ENCODE data around the gene PPARG. TPM values are rescaled to one million over a fixed set of nuclear protein-coding genes. Genes with fewer than 3 reads are reported as not detected.

The PPARG gene
- total and polyA plus RNA-seq, 2 of the 8 experiments (the other 6 are each of a cell fraction or from before 2014, with no cell fraction given), result 0.06 TPM; not detected in 1

DNA sequence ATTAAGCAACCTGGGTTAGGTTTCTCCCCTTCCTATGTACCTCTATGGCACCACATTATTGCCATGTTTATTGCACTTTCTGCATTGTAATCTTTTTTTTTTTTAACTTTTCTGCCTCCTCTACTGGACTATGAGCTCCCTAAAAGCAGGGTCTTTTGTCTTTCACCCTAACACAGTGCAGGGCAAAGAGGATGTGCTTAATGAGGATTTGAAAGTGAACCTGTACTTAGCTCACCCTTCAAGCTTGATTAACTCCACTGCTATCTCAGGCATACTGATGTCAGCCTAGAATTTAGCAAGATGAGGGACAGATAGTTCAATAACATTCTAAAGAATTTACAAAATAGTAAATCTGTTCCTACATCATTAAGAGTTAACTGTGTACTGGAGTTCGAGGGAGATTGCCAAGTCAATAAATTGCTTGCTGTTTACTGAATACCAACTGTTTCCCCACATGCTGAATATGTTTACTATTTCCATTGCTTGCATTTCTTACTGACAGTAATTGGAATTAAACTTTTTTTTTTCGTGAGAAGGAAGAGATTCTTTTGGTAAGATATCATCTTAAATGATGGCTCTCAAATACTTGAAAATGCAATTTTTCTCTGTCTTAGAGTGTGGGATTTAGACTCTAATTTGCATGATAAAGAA lies 15.7 kb upstream of the PPARG start (continued):
- TF ChIP-seq, protein P1, sequence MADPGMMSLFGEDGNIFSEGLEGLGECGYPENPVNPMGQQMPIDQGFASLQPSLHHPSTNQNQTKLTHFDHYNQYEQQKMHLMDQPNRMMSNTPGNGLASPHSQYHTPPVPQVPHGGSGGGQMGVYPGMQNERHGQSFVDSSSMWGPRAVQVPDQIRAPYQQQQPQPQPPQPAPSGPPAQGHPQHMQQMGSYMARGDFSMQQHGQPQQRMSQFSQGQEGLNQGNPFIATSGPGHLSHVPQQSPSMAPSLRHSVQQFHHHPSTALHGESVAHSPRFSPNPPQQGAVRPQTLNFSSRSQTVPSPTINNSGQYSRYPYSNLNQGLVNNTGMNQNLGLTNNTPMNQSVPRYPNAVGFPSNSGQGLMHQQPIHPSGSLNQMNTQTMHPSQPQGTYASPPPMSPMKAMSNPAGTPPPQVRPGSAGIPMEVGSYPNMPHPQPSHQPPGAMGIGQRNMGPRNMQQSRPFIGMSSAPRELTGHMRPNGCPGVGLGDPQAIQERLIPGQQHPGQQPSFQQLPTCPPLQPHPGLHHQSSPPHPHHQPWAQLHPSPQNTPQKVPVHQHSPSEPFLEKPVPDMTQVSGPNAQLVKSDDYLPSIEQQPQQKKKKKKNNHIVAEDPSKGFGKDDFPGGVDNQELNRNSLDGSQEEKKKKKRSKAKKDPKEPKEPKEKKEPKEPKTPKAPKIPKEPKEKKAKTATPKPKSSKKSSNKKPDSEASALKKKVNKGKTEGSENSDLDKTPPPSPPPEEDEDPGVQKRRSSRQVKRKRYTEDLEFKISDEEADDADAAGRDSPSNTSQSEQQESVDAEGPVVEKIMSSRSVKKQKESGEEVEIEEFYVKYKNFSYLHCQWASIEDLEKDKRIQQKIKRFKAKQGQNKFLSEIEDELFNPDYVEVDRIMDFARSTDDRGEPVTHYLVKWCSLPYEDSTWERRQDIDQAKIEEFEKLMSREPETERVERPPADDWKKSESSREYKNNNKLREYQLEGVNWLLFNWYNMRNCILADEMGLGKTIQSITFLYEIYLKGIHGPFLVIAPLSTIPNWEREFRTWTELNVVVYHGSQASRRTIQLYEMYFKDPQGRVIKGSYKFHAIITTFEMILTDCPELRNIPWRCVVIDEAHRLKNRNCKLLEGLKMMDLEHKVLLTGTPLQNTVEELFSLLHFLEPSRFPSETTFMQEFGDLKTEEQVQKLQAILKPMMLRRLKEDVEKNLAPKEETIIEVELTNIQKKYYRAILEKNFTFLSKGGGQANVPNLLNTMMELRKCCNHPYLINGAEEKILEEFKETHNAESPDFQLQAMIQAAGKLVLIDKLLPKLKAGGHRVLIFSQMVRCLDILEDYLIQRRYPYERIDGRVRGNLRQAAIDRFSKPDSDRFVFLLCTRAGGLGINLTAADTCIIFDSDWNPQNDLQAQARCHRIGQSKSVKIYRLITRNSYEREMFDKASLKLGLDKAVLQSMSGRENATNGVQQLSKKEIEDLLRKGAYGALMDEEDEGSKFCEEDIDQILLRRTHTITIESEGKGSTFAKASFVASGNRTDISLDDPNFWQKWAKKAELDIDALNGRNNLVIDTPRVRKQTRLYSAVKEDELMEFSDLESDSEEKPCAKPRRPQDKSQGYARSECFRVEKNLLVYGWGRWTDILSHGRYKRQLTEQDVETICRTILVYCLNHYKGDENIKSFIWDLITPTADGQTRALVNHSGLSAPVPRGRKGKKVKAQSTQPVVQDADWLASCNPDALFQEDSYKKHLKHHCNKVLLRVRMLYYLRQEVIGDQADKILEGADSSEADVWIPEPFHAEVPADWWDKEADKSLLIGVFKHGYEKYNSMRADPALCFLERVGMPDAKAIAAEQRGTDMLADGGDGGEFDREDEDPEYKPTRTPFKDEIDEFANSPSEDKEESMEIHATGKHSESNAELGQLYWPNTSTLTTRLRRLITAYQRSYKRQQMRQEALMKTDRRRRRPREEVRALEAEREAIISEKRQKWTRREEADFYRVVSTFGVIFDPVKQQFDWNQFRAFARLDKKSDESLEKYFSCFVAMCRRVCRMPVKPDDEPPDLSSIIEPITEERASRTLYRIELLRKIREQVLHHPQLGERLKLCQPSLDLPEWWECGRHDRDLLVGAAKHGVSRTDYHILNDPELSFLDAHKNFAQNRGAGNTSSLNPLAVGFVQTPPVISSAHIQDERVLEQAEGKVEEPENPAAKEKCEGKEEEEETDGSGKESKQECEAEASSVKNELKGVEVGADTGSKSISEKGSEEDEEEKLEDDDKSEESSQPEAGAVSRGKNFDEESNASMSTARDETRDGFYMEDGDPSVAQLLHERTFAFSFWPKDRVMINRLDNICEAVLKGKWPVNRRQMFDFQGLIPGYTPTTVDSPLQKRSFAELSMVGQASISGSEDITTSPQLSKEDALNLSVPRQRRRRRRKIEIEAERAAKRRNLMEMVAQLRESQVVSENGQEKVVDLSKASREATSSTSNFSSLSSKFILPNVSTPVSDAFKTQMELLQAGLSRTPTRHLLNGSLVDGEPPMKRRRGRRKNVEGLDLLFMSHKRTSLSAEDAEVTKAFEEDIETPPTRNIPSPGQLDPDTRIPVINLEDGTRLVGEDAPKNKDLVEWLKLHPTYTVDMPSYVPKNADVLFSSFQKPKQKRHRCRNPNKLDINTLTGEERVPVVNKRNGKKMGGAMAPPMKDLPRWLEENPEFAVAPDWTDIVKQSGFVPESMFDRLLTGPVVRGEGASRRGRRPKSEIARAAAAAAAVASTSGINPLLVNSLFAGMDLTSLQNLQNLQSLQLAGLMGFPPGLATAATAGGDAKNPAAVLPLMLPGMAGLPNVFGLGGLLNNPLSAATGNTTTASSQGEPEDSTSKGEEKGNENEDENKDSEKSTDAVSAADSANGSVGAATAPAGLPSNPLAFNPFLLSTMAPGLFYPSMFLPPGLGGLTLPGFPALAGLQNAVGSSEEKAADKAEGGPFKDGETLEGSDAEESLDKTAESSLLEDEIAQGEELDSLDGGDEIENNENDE (IDR thresholded peaks at IDR 0.05; ENCODE audit: insufficient replicate concordance, low read length), result no peak
- TF ChIP-seq PHF8 (conservative IDR thresholded peaks at IDR 0.05; ENCODE audit: low read depth, low read length), result no peak
